ENCODE results near the gene TDRD5.

Gene TDRD5

GRCh38 chr1:179731643-179732042, 140.0 kb downstream of the TDRD5 start:
- no peak overlapping the region for H3K4me2 ChIP-seq (ENCODE audit: low read length)
- H3K79me2 ChIP-seq (ENCODE audit: control insufficient read depth, low read length) = no peaks in the 10 kb centered on the region
- no peaks in the 10 kb centered on the region for H3K9me2 ChIP-seq (replicated peaks; ENCODE audit: control insufficient read depth, low read length)
- no peak overlapping the region for H3K27ac ChIP-seq (ENCODE audit: low read depth, low read length)
- no peaks in the 10 kb centered on the region for H3F3A ChIP-seq (ENCODE audit: control insufficient read depth, insufficient read depth)
- H3K36me3 ChIP-seq (ENCODE audit: control insufficient read depth, low read length) = no peaks in the 10 kb centered on the region
- H3K4me1 ChIP-seq (ENCODE audit: control insufficient read depth, low read length) = no peaks in the 10 kb centered on the region
- peaks cover 5% of the 10 kb centered on the region; the same call in 1 of the 2 replicates for H3K27me3 ChIP-seq (ENCODE audit: control insufficient read depth, low read length)
- TF ChIP-seq CTCF (IDR thresholded peaks at IDR 0.05; ENCODE audit: low read depth, low read length, poor library complexity, severe bottlenecking) (no peak), EZH2phosphoT487 (IDR thresholded peaks at IDR 0.05; ENCODE audit: borderline replicate concordance, low read length) (no peak)
- H3K4me3 ChIP-seq (ENCODE audit: low read length) = no peak overlapping the region
- H4K20me1 ChIP-seq (ENCODE audit: control insufficient read depth, insufficient read depth, low read depth, low read length) = no peaks in the 10 kb centered on the region
- H3K9me3 ChIP-seq (ENCODE audit: control insufficient read depth, insufficient read depth, low read length) = no peaks in the 10 kb centered on the region
